Activated CD8-positive, alpha-beta memory T cell treated with anti-CD3 and anti-CD28 coated beads for 4 hours (primary cell): ENCODE results near the gene CACNA2D1.
"Not testable (repeated sequence)": the region's sequence is repeated elsewhere in the genome, so short reads cannot be mapped to it uniquely, and the experiment has no call there.

ENCODE experiments used
- DNase-seq, 2 donors: peaks; one replicate each; pipeline ENCODE4 v3.0.0-alpha.2; 2020; ENCODE audit warnings: low read depth in 2 of 2

Gene CACNA2D1

DNA sequence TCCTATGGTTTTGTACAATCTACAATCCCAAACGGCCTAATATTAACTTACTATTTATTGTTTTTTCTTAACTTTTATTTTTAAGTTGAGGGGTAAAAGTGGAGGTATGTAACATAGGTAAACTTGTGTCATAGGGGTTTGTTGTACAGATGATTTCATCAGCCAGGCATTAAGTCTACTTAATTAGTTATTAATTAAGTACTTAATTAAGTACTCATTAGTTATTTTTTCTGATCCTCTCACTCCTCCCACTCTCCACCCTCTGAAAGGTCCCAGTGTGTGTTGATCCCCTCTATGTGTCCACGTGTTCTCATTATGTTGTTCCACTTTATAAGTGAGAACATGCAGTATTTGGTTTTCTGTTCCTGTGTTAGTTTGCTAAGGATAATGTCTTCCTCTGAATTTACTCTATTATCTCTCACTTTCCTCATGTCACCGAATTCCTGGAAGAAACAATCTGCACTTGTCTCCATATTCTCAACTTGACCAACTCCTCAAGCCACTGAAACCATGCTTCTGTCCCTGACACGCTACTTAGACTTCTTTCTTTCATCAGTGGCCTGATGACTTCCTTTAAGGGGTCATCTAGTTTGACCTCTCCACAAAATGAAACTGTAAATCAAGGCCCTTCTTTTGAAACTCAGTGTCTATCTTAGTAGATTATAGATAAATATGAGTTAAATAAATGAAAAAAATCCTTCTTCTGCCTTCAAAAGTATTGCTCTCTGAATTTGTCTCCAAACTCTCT, 9.1 kb downstream of the CACNA2D1 start:
- no peak for DNase-seq

DNA sequence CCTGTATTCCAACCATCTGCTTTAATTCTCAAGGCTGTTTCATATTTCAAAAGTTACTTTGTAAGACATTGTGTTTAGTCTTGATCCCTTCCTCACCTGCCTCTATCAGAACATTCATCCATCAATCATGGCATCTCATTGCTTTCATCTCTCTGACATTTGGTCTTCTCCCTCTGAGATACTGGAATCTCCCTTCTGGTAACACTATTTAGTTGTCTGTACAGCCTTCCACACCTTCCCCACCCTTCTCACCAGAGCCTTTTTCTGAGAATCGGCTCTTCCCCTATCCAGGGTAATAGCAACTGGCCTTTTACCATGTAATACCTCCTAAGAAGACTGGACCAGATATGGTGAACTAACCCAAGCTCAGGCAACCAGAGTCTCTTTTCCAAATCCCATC, 10.1 kb downstream of the CACNA2D1 start:
- DNase-seq, result no peak

- DNase-seq, result not testable (repeated sequence)
Measured at GRCh38 chr7:82432743-82433142, 10.8 kb downstream of the CACNA2D1 start.

- DNase-seq, result no peak
Measured at GRCh38 chr7:82430500-82431465, 12.8 kb downstream of the CACNA2D1 start.

DNA sequence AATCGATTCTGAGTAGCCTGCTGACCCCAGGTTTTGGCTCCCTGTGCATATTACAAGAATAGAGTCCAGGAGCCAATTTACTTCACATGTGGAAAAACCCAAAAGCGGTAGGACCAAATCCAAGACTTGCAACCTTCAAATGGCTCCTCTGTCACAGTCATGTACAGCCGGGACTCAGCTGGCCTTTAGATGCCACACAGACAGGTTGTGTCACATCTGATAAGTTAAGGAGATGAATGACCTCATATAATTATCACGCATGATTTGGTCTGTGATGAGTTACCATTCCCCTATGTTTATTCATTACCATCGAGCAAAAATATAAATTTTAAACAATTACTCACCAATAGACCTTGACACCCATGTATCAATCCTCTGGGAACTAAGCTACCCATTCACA, 14.2 kb downstream of the CACNA2D1 start:
- no peak for DNase-seq

DNA sequence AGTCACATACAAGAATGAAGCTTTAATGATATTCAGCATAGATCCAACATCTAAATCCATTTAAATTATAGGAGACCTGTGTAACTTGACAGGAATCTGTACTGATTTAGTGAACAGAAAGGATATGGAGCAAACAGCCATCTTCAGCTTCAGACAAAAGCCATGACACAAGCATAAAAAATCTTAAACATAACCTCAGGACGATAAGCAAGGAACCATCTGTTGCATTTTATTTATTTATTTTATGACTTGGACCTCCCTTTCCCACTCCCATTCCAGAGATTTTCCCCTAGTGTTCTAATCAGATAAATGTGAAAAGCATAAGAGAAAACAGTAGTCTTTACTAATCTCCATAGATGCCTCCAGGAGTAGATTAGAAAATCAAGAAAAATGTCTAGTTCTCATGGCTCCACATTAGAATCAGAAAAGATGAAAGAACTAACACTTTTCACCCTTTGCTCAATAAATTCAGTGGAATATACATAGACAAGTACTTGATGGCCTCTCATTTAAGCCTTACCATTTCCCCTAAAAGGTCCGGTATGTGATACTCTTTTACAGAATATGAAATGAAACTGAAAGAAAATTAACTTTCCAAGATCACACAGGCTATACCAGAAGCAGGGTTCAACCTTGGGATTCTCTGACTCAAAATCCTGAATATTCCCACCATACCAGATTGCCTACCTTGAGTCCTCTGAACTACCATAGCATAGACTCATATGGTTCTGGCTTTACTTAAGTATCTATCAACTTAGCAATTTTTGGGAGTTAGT, 15.2 kb downstream of the CACNA2D1 start:
- DNase-seq, result no peak

- no peak for DNase-seq
Measured at GRCh38 chr7:82423446-82423845, 20.1 kb downstream of the CACNA2D1 start.

DNA sequence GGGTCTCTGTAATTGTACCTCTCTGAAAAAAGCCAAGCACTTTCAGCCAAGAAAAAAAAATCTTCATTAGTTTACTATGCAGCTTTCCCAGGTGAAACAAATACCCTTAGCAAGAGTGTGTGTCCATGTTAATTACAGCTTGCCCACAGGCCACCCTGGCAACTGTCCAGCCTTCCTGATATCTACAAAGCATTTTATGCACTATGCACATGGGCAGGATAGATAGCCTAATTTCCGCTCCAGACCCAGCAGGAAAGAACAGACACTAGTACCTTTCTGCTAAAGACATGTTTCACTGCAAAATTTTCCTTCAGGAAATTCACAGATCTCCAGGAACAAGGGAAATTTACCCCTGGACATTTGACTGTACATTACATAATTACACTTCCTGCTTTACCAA, 24.4 kb downstream of the CACNA2D1 start:
- no peak for DNase-seq

DNA sequence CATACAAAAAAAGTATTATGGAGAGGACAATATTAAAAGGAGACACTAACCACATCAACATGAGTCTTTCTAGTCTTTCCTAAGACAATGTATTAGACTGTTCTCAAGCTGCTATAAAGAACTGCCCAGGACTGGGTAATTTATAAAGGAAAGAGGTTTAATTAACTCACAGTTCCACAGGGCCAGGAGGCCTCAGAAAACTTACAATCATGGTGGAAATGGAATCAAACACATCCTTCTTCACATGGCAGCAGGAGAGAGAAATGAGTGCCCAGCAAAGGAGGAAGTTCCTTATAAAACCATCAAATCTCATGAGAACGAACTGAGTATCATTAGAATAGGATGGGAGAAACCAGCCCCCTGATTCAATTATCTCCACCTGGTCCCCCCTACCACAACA, 25.7 kb downstream of the CACNA2D1 start:
- no peak for DNase-seq

GRCh38 chr7:82416402-82416801, 27.2 kb downstream of the CACNA2D1 start:
- DNase-seq, result no peak

- no peak for DNase-seq
Measured at GRCh38 chr7:82414389-82414788, 29.2 kb downstream of the CACNA2D1 start.

- DNase-seq, result no peak
Measured at GRCh38 chr7:82413237-82413636, 30.3 kb downstream of the CACNA2D1 start.

DNA sequence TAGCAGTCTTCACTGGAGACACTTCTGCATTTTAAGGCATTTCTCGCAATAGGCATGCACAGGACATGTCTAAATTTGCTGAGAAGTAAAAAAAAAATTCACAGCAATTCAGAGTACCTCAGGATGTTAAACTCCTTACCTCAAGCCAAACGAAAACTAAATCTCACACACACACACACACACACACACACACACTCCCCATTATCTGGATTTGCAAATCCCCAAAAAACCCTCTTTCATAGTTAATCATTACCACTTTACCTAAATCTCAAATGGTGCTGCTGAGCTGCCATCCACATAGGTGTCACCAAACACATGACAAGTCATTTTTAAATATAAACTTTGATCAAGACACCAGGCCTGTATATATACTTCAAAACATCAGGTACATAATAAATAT, 31.8 kb downstream of the CACNA2D1 start:
- DNase-seq, result no peak

GRCh38 chr7:82410461-82410860, 33.1 kb downstream of the CACNA2D1 start:
- no peak for DNase-seq

DNA sequence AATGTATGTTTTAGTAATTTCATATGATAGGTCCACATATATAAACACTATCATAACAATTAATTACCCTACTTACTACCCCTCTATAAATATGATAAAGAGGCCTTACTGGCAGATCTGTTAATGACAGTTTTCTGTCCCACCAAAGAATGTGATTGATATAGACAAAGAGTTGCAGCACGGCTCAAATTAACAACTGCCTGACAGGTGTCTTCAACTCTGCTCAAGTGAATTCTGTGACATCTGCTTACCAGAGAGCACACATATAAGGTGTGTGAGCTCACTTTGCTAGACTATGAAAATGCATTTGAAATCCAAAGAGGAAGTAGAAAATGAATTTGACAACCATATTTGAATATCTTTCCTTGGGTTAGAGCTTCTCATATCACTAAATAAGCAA, 36.6 kb downstream of the CACNA2D1 start:
- DNase-seq, result no peak

- no peak for DNase-seq
Measured at GRCh38 chr7:82405301-82405700, 38.3 kb downstream of the CACNA2D1 start.

DNA sequence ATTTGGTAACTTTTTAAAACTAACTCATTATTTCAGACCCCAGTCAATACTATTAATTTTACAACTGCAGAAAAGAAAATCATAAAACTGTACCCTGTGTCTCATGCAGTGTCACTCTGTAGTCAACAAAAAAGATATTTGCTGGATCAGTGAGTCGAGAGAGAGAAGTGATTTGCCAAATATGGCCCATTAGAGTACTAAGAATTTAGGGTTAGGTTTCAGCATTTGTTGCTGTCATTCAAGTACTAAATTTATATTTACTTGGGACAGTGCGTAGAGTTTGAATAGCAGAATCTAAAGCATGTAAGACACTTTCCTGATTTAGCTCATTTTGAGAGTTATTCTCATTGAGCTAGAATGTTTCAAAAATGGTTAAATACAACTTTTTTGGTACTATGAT, 38.9 kb downstream of the CACNA2D1 start:
- no peak for DNase-seq

DNA sequence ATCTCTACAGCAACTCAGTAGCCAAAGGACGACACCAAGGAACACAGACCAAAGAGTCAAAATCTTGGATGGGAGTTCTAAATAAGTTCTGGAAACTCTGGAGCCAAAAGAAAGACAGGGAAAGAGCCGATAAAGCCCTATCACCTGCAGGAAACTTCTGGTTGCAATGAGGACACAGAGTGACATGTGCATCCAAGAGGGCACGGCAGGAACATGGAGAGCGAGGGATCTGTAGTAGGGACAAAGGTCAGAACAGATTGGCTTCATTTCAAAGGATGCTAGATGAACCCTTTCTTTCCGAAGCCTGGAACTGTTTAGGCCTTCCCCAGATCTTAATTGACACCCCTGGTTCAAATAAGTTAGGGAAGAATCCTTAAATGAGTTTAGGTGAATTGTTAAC, 39.5 kb downstream of the CACNA2D1 start:
- no peak for DNase-seq

- no peak for DNase-seq
Measured at GRCh38 chr7:82397879-82398524, 45.6 kb downstream of the CACNA2D1 start.

DNA sequence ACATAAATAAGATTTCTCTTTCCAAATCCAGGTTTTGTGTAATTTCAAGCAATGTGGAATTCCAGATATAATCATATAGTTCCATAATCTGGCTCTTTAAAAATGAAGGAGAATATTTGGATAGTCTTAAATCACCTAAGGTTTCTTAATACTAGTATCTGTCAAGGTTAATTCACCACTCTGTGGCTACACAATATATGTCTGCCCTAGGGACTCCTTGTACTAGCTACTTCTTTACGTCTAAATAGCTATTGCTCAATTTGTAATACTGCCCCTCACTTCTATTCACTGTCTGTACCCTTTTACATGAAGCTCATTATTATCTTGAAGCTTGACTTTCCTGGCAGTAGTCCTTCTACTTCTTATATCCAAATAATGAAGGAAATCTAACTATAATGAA, 47.2 kb downstream of the CACNA2D1 start:
- DNase-seq, result no peak

- no peak for DNase-seq
Measured at GRCh38 chr7:82395147-82395546, 48.4 kb downstream of the CACNA2D1 start.

- DNase-seq, result no peak
Measured at GRCh38 chr7:82393840-82394220, 49.7 kb downstream of the CACNA2D1 start.
